HG03060 (cell line): ENCODE measurements around the gene NR3C2.
"Not testable (repeated sequence)": the region's sequence is repeated elsewhere in the genome, so short reads cannot be mapped to it uniquely, and the experiment has no call there.

Source experiments
- ATAC-seq: cut with Tn5 transposase; IDR thresholded peaks from one replicate; pipeline ENCODE4 v1.9.1; 2021; ENCODE audit warnings: low read depth, moderate number of reproducible peaks; ENCODE audit not compliant: unreplicated experiment

NR3C2 gene

DNA sequence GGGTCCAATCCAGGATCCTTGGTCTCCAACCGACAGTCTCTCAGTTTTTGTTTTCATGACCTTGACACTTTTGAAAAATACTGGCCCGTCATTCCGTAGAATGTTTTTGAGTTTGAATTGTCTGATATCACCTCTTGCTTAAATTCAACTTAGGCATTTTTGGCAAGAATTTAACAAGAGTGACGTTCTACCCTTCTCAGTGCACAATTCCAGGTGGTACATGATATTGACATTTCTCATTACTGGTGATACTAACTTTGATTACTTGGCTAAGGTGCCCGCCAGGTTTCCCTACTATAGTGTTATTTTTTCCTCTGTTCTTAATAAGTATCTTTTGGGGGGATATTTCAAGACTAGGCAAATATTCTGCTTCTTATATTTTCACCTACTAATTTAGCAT lies 215.1 kb downstream of the NR3C2 start:
- ATAC-seq: no peak

GRCh38 chr4:148226341-148226740 lies 215.9 kb downstream of the NR3C2 start:
- ATAC-seq: no peak

- no peak for ATAC-seq
Measured at GRCh38 chr4:148225639-148226038, 216.6 kb downstream of the NR3C2 start.

GRCh38 chr4:148224476-148224875 lies 217.7 kb downstream of the NR3C2 start:
- no peak for ATAC-seq

DNA sequence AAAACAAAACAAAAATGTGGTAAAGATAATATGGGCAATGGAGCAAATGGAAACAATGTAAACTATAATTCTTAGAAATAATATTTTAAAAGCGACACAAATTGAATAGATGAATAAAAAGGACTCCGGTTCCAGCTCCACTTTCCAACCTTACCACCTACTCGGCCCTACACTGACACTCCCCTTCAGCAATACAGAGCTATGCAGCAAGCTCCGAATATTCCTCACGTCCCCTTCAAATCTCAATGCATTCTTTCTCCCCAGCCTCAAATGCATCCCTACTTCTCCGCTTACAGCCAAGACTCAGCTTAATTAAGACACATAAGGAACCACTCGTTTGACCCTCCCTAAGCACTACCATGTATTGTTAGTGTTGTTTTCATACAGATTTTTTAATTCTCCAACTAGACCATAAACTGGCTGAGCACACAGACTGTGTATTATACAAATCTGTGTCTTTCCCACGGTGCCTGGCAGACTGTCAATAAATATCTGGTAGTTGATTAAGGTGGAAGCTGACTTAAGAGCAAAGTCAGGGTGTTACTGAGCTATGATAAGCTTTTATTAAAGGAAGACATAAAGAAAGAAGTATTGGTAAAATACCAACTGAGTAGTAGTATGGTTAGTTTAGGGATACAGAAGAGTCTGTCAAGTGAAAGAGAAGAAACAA lies 219.1 kb downstream of the NR3C2 start:
- ATAC-seq: no peak

- ATAC-seq: peak; percentile 95
Measured at GRCh38 chr4:148216866-148217814, 225.1 kb downstream of the NR3C2 start.

DNA sequence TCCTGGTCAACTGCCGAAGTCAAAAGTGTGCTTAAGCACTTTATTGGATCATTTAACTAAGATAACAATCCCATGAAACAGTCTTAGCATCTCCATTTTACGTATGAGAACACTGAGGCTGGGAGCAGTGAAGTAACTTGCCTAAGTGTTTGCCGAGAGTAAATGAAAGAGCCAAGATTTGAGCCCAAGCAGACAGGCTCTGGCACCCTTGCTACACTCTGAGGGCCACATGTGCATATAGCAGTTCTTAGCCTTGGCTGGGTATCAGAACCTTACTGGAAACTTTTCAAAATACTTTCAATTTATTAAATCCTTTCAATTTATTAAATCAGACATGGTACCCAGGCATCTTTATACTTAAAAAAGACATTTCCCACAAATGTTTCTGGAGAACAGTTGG lies 225.9 kb downstream of the NR3C2 start:
- ATAC-seq: no peak

DNA sequence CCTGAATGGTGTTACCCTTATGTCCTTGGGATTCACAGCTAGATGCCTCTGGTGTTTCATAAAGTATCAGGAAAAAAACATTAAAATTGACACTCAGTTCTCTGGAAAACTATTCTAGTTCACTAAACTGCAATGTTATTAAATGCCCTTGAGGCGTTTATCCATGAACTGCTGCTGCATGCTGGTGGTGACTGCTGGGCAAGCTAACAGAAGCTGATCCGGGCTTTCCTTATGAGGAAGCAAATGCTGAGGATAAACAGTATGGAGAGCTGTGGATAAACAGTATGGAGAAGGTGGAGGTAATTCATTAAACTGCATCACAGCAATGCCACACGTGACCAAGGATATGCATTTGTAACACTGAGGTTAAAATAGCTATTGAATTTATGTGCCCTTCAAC lies 227.0 kb downstream of the NR3C2 start:
- no peak for ATAC-seq

DNA sequence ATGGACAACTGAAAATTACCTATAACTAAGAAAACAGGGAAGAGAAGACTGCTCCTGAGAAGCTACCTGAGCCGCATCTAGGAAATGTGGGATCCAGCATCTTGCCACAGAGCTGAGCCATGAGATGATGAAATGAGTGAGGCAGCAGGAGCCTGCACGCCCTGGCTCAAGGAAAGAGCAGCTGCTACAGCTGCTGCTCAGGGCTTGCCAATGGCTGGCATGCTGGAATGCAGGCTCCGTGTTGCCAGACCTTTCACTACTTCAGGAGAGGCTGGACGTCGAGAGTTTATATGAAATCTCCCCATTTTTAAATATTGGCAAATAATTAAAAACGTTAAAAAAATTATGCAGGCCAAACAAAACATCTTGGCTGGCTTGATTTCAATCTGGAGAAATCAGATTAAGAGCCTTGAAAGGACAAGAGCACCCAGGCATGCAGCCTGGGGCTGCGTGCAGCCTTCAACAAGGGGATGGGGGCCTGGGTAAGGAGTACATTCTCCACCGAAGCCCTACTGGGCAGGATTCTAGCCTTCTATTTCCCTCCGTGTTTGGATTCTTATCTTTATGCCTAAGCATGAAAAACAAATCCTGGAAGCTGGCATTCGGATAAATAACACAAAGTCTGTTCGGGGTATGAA lies 227.6 kb downstream of the NR3C2 start:
- ATAC-seq: no peak

- ATAC-seq: no peak
Measured at GRCh38 chr4:148211533-148211932, 230.7 kb downstream of the NR3C2 start.

DNA sequence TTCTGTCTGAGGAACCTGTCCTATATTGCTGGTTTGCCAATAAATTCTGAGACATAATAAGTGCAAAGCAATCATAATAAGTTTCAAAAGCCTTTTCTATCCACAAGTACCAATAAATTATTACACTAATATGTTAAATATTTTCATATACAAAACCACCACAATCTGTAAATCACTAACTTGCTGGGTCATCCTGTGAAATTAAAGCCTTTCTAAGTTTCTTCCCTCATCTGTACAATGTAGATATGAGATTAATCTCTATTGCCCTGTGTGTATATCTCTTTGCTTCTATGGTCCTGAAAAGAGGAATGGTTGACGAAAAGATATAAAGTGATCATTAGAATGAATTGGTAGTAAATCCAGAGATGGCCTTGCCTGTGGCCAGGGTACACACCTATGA lies 231.6 kb downstream of the NR3C2 start:
- ATAC-seq: no peak

- ATAC-seq: no peak
Measured at GRCh38 chr4:148207068-148207467, 235.1 kb downstream of the NR3C2 start.

DNA sequence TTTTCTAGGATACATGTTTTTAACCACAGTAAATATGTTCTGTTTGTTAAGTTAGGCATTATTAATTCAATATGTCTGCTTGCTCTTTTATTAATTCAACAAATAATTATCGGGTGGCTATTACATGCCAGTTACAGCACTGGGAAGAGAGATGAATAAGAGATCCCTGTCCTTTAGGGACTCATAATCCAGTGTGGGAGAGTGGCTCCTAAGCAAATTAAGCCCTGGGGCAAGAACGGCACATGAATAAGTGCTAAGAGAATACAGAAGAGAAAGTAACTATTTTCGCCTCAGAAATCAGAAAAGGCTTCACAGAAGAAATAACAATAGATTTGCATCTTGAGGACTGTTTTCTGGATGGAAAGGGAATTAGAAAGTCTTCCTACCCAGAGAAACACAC lies 236.7 kb downstream of the NR3C2 start:
- no peak for ATAC-seq

DNA sequence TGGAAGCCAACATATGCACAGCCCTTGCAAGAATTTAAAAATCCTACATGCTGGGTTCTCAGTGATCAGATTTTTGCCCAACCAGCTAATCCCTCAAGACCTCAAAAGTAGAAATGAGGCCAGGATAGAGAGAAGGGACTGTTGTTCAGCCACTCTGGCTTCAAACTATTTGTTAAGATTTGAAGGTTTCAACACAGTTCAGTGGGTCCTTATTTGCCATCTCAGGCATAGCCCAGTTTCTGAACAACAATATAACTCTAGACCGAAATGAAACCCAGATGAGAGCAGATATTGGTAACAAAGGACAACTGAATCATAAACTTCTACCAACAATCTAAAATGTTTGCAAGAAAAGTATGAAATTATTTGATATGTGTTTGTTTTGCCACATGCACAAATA lies 237.3 kb downstream of the NR3C2 start:
- ATAC-seq: no peak

- no peak for ATAC-seq
Measured at GRCh38 chr4:148204171-148204570, 238.0 kb downstream of the NR3C2 start.

DNA sequence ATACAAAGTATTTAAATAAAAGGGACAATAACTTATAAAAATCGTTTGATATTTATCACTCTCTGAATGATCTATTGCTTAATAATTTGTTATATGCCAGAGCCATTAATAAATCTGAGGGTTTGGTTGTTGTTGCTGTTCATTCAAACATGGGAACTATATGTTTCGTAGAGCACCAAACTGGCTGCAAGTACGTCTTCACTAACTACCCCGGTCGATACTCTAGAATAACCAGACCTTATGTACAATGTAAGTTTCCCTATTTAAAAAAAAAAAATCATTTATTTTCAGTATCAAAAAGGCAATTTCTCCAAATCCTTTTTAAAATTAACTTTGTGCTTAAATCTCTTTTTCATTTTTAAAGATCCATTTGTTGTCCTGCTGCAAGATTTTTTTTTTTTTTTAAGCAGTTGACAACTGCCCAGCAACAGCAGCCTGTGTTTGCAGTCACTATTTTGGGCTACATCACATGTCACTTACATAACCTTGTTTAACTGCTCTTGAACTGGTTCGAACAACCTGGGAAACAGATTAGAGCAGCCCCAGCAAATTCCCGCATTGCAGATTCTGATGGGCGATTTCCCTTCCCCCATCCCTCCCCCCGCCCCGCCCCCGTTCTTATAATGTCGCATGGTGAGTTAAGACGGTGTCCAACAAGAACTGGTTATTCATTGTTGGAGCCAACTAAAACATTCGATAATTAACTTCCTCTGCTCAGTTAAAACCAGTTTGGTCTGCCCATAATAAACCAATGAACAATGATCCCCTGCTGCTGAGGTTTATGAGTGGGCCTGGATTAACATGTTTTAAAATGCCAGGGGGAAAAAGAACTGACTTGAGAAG lies 238.9 kb downstream of the NR3C2 start:
- no peak for ATAC-seq

GRCh38 chr4:148200960-148201359 lies 241.3 kb downstream of the NR3C2 start:
- ATAC-seq: no peak

DNA sequence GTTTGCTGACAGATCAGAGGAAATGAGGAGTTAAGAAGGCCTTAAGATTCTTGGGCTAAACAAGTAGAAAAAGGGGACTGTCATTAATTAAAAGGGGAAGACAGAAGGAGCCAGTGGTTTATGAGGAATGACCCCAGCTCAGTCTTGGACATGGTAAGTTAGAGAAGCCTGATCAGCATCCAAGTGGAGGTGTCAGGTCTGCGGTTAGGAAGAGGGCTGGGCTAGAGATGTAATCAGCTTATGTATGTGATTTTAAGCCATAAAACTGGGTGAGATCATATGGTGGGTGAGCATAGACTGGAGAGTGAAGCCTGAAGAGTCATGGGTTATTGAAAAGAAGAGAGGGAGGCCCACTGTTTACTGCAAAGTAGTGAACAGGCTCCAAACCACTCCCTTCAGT lies 246.1 kb downstream of the NR3C2 start:
- ATAC-seq: no peak

DNA sequence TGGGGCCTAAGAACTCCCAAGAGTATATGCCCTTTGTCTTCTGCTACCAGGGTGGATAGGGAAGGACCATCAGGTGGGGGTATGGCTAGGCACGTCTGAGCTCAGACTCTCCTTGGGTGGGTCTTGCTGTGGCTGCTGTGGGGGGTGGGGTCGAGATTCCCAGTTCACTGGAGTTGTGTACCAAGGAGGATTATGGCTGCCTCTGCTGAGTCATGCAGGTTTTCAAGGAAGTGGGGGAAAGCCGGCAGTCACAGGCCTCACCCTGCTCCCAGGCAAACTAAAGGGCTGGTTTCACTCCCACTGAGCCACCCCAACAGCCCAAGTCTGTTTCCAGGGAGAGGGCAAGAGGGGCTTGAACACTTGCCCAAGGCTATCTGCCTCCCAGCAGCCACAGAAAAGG lies 249.7 kb downstream of the NR3C2 start:
- no peak for ATAC-seq

DNA sequence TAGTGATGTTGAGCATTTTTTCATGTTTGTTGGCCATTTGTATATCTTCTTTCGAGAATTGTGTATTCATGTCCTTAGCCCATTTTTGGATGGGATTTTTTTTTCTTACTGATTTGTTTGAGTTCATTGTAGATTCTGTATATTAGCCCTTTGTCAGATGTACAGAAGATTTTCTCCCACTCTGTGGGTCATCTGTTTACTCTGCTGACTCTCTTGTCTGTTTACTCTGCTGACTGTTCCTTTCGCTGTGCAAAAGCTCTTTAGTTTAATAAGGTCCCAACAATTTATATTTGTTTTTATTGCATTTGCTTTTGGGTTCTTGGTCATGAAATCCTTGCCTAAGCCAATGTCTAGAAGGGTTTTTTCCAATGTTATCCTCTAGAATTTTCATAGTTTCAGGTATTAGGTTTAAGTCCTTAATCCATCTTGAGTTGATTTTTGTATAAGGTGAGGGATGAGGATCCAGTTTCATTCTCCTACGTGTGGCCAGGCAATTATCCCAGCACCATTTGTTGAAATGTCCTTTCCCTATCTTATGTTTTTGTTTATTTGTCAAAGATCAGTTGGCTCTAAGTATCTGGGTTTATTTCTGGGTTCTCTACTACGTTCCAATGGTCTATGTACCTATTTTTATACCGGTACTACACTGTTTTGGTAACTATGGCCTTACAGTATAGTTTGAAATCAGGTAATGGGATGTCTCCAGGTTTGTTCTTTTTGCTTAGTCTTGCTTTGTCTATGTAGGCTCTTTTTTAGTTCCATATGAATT lies 254.6 kb downstream of the NR3C2 start:
- ATAC-seq: not testable (repeated sequence)
